ENCODE measurements around the gene HLX.

The HLX gene

DNA sequence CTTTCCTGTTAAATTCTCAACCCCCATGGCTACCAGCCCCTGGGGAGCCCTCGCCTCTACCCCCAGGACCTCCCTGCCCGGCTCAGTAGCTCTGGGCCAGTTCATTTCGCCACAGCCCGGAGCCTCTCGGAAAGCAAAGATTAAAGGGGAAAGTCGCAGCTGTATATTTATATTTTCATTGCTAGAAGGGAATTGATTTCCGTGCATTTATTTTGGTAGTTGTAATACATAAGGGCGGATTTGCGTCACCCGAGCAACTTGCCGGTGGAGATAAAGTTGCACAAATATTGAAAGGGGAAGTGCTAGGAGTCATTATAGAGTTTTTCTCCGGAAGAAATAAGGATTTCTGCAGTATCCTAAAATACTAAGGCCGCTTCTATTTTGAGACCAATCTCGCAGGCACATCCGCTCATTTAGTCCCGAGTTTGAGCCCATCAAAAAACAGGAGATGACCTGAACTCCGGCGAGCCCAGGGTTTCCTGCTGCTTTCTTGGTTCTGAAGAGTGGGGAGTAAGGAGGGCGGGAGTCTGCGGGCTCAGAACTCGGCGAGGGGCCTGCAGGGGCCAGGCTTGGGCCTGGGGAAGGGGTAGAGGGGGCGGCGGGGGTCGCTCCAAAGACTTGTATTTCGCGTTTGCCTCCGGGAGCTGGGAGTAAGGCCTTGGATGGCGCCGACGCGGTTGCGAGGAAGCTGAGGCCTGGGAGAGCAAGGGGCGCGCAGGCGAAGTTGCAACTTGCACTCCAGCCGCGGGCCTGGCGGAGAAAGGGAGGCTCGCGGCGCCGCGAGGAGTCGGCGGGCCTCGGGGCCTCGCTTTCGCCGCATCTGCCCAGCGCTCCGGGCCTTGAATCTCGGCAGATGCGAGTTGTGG is 2.5 kb upstream of the HLX start:
- TF ChIP-seq, protein P1, sequence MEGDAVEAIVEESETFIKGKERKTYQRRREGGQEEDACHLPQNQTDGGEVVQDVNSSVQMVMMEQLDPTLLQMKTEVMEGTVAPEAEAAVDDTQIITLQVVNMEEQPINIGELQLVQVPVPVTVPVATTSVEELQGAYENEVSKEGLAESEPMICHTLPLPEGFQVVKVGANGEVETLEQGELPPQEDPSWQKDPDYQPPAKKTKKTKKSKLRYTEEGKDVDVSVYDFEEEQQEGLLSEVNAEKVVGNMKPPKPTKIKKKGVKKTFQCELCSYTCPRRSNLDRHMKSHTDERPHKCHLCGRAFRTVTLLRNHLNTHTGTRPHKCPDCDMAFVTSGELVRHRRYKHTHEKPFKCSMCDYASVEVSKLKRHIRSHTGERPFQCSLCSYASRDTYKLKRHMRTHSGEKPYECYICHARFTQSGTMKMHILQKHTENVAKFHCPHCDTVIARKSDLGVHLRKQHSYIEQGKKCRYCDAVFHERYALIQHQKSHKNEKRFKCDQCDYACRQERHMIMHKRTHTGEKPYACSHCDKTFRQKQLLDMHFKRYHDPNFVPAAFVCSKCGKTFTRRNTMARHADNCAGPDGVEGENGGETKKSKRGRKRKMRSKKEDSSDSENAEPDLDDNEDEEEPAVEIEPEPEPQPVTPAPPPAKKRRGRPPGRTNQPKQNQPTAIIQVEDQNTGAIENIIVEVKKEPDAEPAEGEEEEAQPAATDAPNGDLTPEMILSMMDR (IDR thresholded peaks at IDR 0.05; ENCODE audit: insufficient read depth, low read length, missing control alignments) = no peak
- ChIA-PET CTCF (interaction anchor here (1.5 to 8.4 kb wide), 7 partner anchors 9 to 1579 kb away, joined by 8 to 145 read pairs (median 52); no protein-coding TSS in a partner anchor), POLR2A (no interaction called here)
- no peak for DNase-seq (ENCODE audit: low read depth, low spot score)
- H3K4me3 ChIP-seq (ENCODE audit: low read depth, low read length) = no peak overlapping the region

- DNase-seq (ENCODE audit: low read depth, low spot score) = no peak
- TF ChIP-seq, protein P1 (IDR thresholded peaks at IDR 0.05; ENCODE audit: insufficient read depth, low read length, missing control alignments) = no peak
- POLR2A ChIA-PET = no interaction called here
- no peak overlapping the region for H3K4me3 ChIP-seq (ENCODE audit: low read depth, low read length)
- CTCF ChIA-PET = interaction anchor here (0.8 to 8.4 kb wide), 6 partner anchors 9 to 558 kb away, joined by 3 to 145 read pairs (median 31); no protein-coding TSS in a partner anchor
Measured at GRCh38 chr1:220877377-220878095, 1.7 kb upstream of the HLX start.

- POLR2A ChIA-PET = interaction anchor here (0.6 to 1.5 kb wide), 6 partner anchors 10 to 291 kb away, joined by 3 to 6 read pairs (median 3); no protein-coding TSS in a partner anchor
- CTCF ChIA-PET = interaction anchor here (0.8 to 8.4 kb wide), 11 partner anchors 10 to 599 kb away, joined by 3 to 145 read pairs (median 5); no protein-coding TSS in a partner anchor
- DNase-seq (ENCODE audit: low read depth, low spot score) = no peak
- H3K4me3 ChIP-seq (ENCODE audit: low read depth, low read length) = peak overlapping the region; percentile 77
- TF ChIP-seq, protein P1 (IDR thresholded peaks at IDR 0.05; ENCODE audit: insufficient read depth, low read length, missing control alignments) = no peak
Measured at GRCh38 chr1:220878191-220879075, 810 bp upstream of the HLX start.

DNA sequence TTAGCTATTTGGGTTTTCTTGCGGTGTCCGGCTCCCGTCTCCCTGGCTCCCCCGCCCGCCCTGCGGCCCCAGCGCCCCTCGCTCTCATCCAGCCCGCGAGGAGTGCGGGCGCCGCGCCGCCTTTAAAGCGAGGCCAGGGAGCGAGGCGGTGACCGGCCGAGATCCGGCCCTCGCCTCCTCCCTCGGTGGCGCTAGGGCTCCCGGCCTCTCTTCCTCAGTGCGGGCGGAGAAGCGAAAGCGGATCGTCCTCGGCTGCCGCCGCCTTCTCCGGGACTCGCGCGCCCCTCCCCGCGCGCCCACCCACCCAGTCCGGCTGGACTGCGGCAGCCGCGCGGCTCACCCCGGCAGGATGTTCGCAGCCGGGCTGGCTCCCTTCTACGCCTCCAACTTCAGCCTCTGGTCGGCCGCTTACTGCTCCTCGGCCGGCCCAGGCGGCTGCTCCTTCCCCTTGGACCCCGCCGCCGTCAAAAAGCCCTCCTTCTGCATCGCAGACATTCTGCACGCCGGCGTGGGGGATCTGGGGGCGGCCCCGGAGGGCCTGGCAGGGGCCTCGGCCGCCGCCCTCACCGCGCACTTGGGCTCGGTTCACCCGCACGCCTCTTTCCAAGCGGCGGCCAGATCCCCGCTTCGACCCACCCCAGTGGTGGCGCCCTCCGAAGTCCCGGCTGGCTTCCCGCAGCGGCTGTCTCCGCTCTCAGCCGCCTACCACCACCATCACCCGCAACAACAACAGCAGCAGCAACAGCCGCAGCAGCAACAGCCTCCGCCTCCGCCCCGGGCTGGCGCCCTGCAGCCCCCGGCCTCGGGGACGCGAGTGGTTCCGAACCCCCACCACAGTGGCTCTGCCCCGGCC is 492 bp downstream of the HLX start:
- ChIA-PET CTCF (interaction anchor here (0.8 to 8.4 kb wide), 7 partner anchors 64 to 598 kb away, joined by 3 to 145 read pairs (median 3); no protein-coding TSS in a partner anchor), POLR2A (interaction anchor here (0.6 to 1.5 kb wide), 6 partner anchors 9 to 290 kb away, joined by 3 to 6 read pairs (median 3); no protein-coding TSS in a partner anchor)
- TF ChIP-seq, protein P1 (IDR thresholded peaks at IDR 0.05; ENCODE audit: insufficient read depth, low read length, missing control alignments) = peak; percentile 35
- DNase-seq (ENCODE audit: low read depth, low spot score) = no peak
- peak overlapping the region; percentile 77 for H3K4me3 ChIP-seq (ENCODE audit: low read depth, low read length)

DNA sequence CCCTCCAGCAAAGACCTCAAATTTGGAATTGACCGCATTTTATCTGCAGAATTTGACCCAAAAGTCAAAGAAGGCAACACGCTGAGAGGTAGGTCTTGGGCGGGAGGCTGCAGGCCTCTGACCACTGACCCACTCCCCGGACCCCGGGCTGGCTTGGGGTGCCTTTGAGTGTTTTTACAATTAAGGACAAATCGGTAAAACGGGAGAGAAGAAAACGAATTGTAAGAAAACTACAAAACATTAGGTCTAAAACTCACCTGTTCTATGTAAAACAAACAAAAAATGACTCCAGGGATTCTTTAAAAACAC is 1.1 kb downstream of the HLX start:
- POLR2A ChIA-PET = no interaction called here
- TF ChIP-seq, protein P1 (IDR thresholded peaks at IDR 0.05; ENCODE audit: insufficient read depth, low read length, missing control alignments) = no peak
- CTCF ChIA-PET = no interaction called here
- DNase-seq (ENCODE audit: low read depth, low spot score) = no peak
- peak overlapping the region; percentile 77 for H3K4me3 ChIP-seq (ENCODE audit: low read depth, low read length)

Data from AG04449 (cell line).